NCI-H187 treated with DMSO at 0.1 percent for 48 hours (cell line): ENCODE data around the gene ISL2.

Experiments
- DNase-seq: peaks from one replicate; lab custom pipeline; 2025; lab: John Stamatoyannopoulos, UW

ISL2 gene

GRCh38 chr15:76342058-76342381 is 5.4 kb downstream of the ISL2 start:
- DNase-seq, result no peak

GRCh38 chr15:76342382-76343201 is 6.0 kb downstream of the ISL2 start:
- no peak for DNase-seq

GRCh38 chr15:76343313-76343996 is 6.9 kb downstream of the ISL2 start:
- DNase-seq, result no peak

- no peak for DNase-seq
These were observed 8.5 kb downstream of the ISL2 start for GRCh38 chr15:76344893-76345582.

- DNase-seq, result no peak
These were observed 9.0 kb downstream of the ISL2 start for GRCh38 chr15:76345583-76345879.

GRCh38 chr15:76345880-76346668 is 9.5 kb downstream of the ISL2 start:
- DNase-seq, result no peak

- DNase-seq, result no peak
These were observed 10.3 kb downstream of the ISL2 start for GRCh38 chr15:76346669-76347481.

- no peak for DNase-seq
These were observed 11.0 kb downstream of the ISL2 start for GRCh38 chr15:76347482-76348055.

GRCh38 chr15:76349301-76350070 is 12.9 kb downstream of the ISL2 start:
- DNase-seq, result no peak

GRCh38 chr15:76353023-76353577 is 16.5 kb downstream of the ISL2 start:
- no peak for DNase-seq

GRCh38 chr15:76353903-76354302 is 17.3 kb downstream of the ISL2 start:
- no peak for DNase-seq

- DNase-seq, result no peak
These were observed 18.4 kb downstream of the ISL2 start for GRCh38 chr15:76354823-76355440.

- DNase-seq, result no peak
These were observed 21.9 kb downstream of the ISL2 start for GRCh38 chr15:76358453-76358852.

- DNase-seq, result no peak
These were observed 22.6 kb downstream of the ISL2 start for GRCh38 chr15:76359152-76359551.

- DNase-seq, result no peak
These were observed 23.8 kb downstream of the ISL2 start for GRCh38 chr15:76360416-76360815.

- no peak for DNase-seq
These were observed 26.7 kb downstream of the ISL2 start for GRCh38 chr15:76363251-76363650.

GRCh38 chr15:76366714-76367113 is 30.1 kb downstream of the ISL2 start:
- no peak for DNase-seq

GRCh38 chr15:76368122-76368621 is 31.6 kb downstream of the ISL2 start:
- no peak for DNase-seq

- no peak for DNase-seq
These were observed 39.5 kb downstream of the ISL2 start for GRCh38 chr15:76376029-76376428.
